ENCODE measurements around the gene MRTFB. TPM values are rescaled to one million over a fixed set of nuclear protein-coding genes. Genes with fewer than 3 reads are reported as not detected.

Gene MRTFB
- total RNA-seq, 4 donors from 2014 or later = 37.8 to 82.7 (median 47.9) TPM

DNA sequence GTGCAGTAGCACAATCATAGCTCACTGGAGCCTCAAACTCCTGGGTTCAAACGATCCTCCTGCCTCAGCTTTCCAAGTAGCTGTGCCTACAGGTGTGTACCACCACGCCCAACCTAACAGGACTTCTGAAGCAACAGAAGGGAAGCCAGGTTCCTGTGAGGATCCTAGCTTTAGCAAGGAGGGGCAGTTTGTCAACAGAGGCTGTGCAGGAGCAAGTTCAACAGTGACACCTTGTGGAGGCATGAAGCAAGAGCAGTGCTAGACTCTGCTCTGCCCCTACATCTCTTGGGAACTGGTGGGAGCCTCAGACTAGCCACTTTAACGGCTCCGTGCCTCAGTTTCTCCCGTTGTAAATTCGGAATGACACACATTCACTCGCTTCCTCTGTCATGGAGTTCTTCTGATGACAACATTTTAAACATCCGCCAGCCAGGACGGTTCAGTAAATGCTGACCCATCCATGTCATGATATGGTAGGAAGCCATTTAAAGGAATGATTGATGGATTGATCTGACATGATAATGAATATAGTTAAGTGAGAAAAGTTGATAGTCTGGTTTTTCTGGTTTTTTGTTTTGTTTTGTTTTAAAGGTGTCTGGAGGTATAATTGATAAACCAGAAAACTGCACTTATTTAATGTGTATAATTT, 218.7 kb downstream of the MRTFB start:
- 55 to 66% methylated on average over 7 to 9 of the region's 9 CpGs for WGBS, 2 donors (ENCODE audit: low coverage in 1 of 2)
- Histone ChIP-seq H3K27ac (no peak overlapping the region), H3K36me3 (no peaks in the 10 kb centered on the region), H3K27me3 (no peaks in the 10 kb centered on the region), H3K4me1 (peaks cover 0 to 16% (median 9%) of the 10 kb centered on the region in 4 donors), H3K9me3 (peaks cover 4 to 10% of the 10 kb centered on the region in 2 donors), H3K4me3 (no peak overlapping the region)
- TF ChIP-seq CTCF (IDR thresholded peaks at IDR 0.05) (peak in 2 of 5 experiments; percentile 21 to 25), EP300 (IDR thresholded peaks at IDR 0.05; ENCODE audit: low read depth) (no peak)
- in situ Hi-C loops (cut with MboI; ENCODE audit: low pct_ligation_motif_present in 1 of 4, low pct_unique_long_range_greater_than_20kb in 1 of 4, low sequenced_read_pairs in 3 of 4) (loop anchor here (5.0 to 25.0 kb wide), 4 partner anchors 235 to 368 kb away; partner anchors contain the start of gene ERCC4 (in 3 of the 4)), intact Hi-C loops (cut with DNase I; ENCODE audit: low total_unique reads) (no loop called here)
- DNase-seq = no peak

DNA sequence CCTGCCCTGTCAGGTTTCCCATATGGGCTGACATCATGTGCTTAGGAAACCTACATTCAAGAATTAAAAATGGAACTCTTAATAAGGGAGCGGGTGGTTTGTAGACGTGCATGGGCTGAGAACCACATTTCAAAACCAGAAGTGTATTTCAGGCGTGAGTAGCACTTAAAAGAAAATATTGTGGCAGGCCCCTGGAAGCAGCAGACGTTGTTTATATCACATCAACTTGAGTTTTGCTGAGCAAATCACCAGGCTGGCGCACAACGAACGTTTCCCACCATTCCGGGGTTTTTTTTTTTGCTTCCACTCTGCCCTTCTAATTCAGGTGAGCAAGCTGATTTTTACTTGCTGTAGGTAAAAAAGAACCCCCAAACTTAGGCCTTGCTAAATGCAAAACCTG, 220.2 kb downstream of the MRTFB start:
- TF ChIP-seq CTCF (IDR thresholded peaks at IDR 0.05) (no peak), EP300 (IDR thresholded peaks at IDR 0.05; ENCODE audit: low read depth) (no peak), POLR2A (IDR thresholded peaks at IDR 0.05) (no peak), POLR2AphosphoS5 (IDR thresholded peaks at IDR 0.05) (no peak)
- DNase-seq = no peak
- WGBS, 2 donors (ENCODE audit: low coverage in 1 of 2) = 76% methylated on average over 8 of the region's 8 CpGs
- Histone ChIP-seq H3K4me1 (peaks cover 0 to 10% (median 4%) of the 10 kb centered on the region in 4 donors), H3K27ac (no peak overlapping the region), H3K36me3 (no peaks in the 10 kb centered on the region), H3K9me3 (peaks cover 4 to 10% of the 10 kb centered on the region in 2 donors), H3K27me3 (no peaks in the 10 kb centered on the region), H3K4me3 (no peak overlapping the region)
- in situ Hi-C loops (cut with MboI; ENCODE audit: low pct_ligation_motif_present in 1 of 4, low pct_unique_long_range_greater_than_20kb in 1 of 4, low sequenced_read_pairs in 3 of 4) = loop anchor here in 2 of 4 donors (10.0 to 25.0 kb wide), 2 partner anchors 234 to 246 kb away; no protein-coding TSS in a partner anchor
- intact Hi-C loops (cut with DNase I; ENCODE audit: low total_unique reads) = no loop called here

GRCh38 chr16:14292051-14292825, 221.1 kb downstream of the MRTFB start:
- in situ Hi-C loops (cut with MboI; ENCODE audit: low pct_ligation_motif_present in 1 of 4, low pct_unique_long_range_greater_than_20kb in 1 of 4, low sequenced_read_pairs in 3 of 4) = loop anchor here in 2 of 4 donors (10.0 to 25.0 kb wide), 2 partner anchors 233 to 245 kb away; no protein-coding TSS in a partner anchor
- Histone ChIP-seq H3K9me3 (peaks cover 4 to 10% of the 10 kb centered on the region in 2 donors), H3K4me1 (peaks cover 0 to 5% (median 0%) of the 10 kb centered on the region in 4 donors), H3K4me3 (no peak overlapping the region), H3K27me3 (no peaks in the 10 kb centered on the region), H3K36me3 (no peaks in the 10 kb centered on the region), H3K27ac (peak overlapping the region in 1 of 4 donors; percentile 29)
- WGBS, 2 donors (ENCODE audit: low coverage in 1 of 2) = 87% methylated on average over 10 of the region's 10 CpGs; no CpG with 5 or more reads in 1 of the 2 donors
- TF ChIP-seq POLR2A (IDR thresholded peaks at IDR 0.05) (no peak), POLR2AphosphoS5 (IDR thresholded peaks at IDR 0.05) (no peak), EP300 (IDR thresholded peaks at IDR 0.05; ENCODE audit: low read depth) (no peak), CTCF (IDR thresholded peaks at IDR 0.05) (no peak)
- intact Hi-C loops (cut with DNase I; ENCODE audit: low total_unique reads) = no loop called here
- DNase-seq = no peak

DNA sequence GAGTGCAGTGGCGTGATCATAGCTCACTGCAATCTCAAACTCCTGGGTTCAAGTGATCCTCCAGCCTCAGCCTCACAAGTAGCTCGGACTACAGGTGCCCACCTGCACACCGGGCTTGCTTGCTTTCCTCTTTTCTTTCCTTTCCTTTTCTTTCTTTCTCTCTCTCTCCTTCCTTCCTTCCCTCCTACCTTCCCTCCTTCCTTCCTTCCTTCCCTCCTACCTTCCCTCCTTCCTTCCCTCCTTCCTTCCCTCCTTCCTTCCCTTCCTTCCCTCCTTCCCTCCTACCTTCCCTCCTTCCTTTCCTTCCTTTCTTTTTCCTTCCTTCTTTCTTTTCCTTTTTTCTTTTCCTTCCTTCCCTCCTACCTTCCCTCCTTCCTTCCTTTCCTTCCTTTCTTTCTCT, 225.5 kb downstream of the MRTFB start:
- in situ Hi-C loops (cut with MboI; ENCODE audit: low pct_ligation_motif_present in 1 of 4, low pct_unique_long_range_greater_than_20kb in 1 of 4, low sequenced_read_pairs in 3 of 4) (loop anchor here in 2 of 4 donors (10.0 to 25.0 kb wide), 2 partner anchors 228 to 241 kb away; no protein-coding TSS in a partner anchor), intact Hi-C loops (cut with DNase I; ENCODE audit: low total_unique reads) (no loop called here)
- 93 to 94% methylated on average over 3 of the region's 3 CpGs for WGBS, 2 donors (ENCODE audit: low coverage in 1 of 2)
- no peak for DNase-seq
- Histone ChIP-seq H3K27ac (no peak overlapping the region), H3K4me1 (peaks cover 4 to 10% (median 9%) of the 10 kb centered on the region in 4 donors), H3K9me3 (no peaks in the 10 kb centered on the region), H3K27me3 (no peaks in the 10 kb centered on the region), H3K4me3 (no peak overlapping the region), H3K36me3 (no peaks in the 10 kb centered on the region)
- TF ChIP-seq CTCF (IDR thresholded peaks at IDR 0.05) (no peak), POLR2AphosphoS5 (IDR thresholded peaks at IDR 0.05) (no peak), EP300 (IDR thresholded peaks at IDR 0.05; ENCODE audit: low read depth) (no peak), POLR2A (IDR thresholded peaks at IDR 0.05) (no peak)
